Measurements from ENCODE around the gene THSD7B. TPM values are rescaled to one million over a fixed set of nuclear protein-coding genes. Genes with fewer than 3 reads are reported as not detected.

The THSD7B gene
- total RNA-seq, 1 donor from 2014 or later, result 0.14 TPM

- Histone ChIP-seq H3K27ac (no peak overlapping the region), H3K4me1 (no peaks in the 10 kb centered on the region), H3K27me3 (no peaks in the 10 kb centered on the region), H3K9me3 (no peaks in the 10 kb centered on the region), H3K4me3 (no peak overlapping the region), H3K36me3 (no peaks in the 10 kb centered on the region)
- DNase-seq (no peak), ATAC-seq (peak; percentile 53)
- TF ChIP-seq CTCF (IDR thresholded peaks at IDR 0.05), result no peak
- intact Hi-C loops (cut with DNase I), result no loop called here
These were observed 522.7 kb downstream of the THSD7B start for GRCh38 chr2:137287913-137288639.

- no peaks in the 10 kb centered on the region for H3K36me3 ChIP-seq
- intact Hi-C loops (cut with DNase I), result no loop called here
- no peak for ATAC-seq
- no peaks in the 10 kb centered on the region for H3K9me3 ChIP-seq
- H3K4me1 ChIP-seq, result no peaks in the 10 kb centered on the region
- H3K4me3 ChIP-seq, result no peak overlapping the region
- no peaks in the 10 kb centered on the region for H3K27me3 ChIP-seq
- no peak for TF ChIP-seq CTCF (IDR thresholded peaks at IDR 0.05)
- DNase-seq, result no peak
- no peak overlapping the region for H3K27ac ChIP-seq
These were observed 526.7 kb downstream of the THSD7B start for GRCh38 chr2:137291836-137292570.

- Histone ChIP-seq H3K36me3 (no peaks in the 10 kb centered on the region), H3K9me3 (no peaks in the 10 kb centered on the region), H3K27ac (no peak overlapping the region), H3K27me3 (no peaks in the 10 kb centered on the region), H3K4me1 (no peaks in the 10 kb centered on the region), H3K4me3 (no peak overlapping the region)
- DNase-seq (no peak), ATAC-seq (no peak)
- TF ChIP-seq CTCF (IDR thresholded peaks at IDR 0.05), result no peak
- intact Hi-C loops (cut with DNase I), result no loop called here
These were observed 533.0 kb downstream of the THSD7B start for GRCh38 chr2:137298377-137298776.

- H3K36me3 ChIP-seq, result no peaks in the 10 kb centered on the region
- H3K27me3 ChIP-seq, result no peaks in the 10 kb centered on the region
- no peak for DNase-seq
- no peak for ATAC-seq
- intact Hi-C loops (cut with DNase I), result no loop called here
- H3K9me3 ChIP-seq, result no peaks in the 10 kb centered on the region
- no peak overlapping the region for H3K27ac ChIP-seq
- H3K4me1 ChIP-seq, result no peaks in the 10 kb centered on the region
- H3K4me3 ChIP-seq, result no peak overlapping the region
- TF ChIP-seq CTCF (IDR thresholded peaks at IDR 0.05), result no peak
These were observed 535.6 kb downstream of the THSD7B start for GRCh38 chr2:137300987-137301386.

- no peaks in the 10 kb centered on the region for H3K9me3 ChIP-seq
- no peak overlapping the region for H3K4me3 ChIP-seq
- TF ChIP-seq CTCF (IDR thresholded peaks at IDR 0.05), result no peak
- DNase-seq (no peak), ATAC-seq (no peak)
- no peaks in the 10 kb centered on the region for H3K4me1 ChIP-seq
- H3K27me3 ChIP-seq, result no peaks in the 10 kb centered on the region
- H3K36me3 ChIP-seq, result no peaks in the 10 kb centered on the region
- no peak overlapping the region for H3K27ac ChIP-seq
- intact Hi-C loops (cut with DNase I), result no loop called here
These were observed 537.6 kb downstream of the THSD7B start for GRCh38 chr2:137302957-137303356.

Measured in upper lobe of right lung (tissue), 1 donor.